H54 (cell line): ENCODE results near the gene EXOSC6.
"Not testable (repeated sequence)": the region's sequence is repeated elsewhere in the genome, so short reads cannot be mapped to it uniquely, and the experiment has no call there.

ENCODE experiments used
- DNase-seq: peaks from one replicate; pipeline ENCODE4 v3.0.0; 2011; ENCODE audit warnings: low spot score, mixed read lengths; ENCODE audit not compliant: insufficient read length
- FAIRE-seq: peaks from 3 replicates; lab custom pipeline; 2011; peaks lifted over from hg19 to GRCh38; lab: Jason Lieb, UNC
- POLR2A ChIP-seq: IDR thresholded peaks from 2 replicates; pipeline ENCODE4 v1.6.1; 2011; ENCODE audit warnings: low read depth, mild to moderate bottlenecking, low read length

Gene EXOSC6

GRCh38 chr16:70269471-70269870, 17.7 kb upstream of the EXOSC6 start:
- FAIRE-seq = no peak

GRCh38 chr16:70267922-70268321, 16.2 kb upstream of the EXOSC6 start:
- DNase-seq, FAIRE-seq: not testable (repeated sequence)

More at GRCh38 chr16:70269471-70269870, 17.7 kb upstream of the EXOSC6 start:
- no peak for TF ChIP-seq POLR2A
- DNase-seq = no peak

DNA sequence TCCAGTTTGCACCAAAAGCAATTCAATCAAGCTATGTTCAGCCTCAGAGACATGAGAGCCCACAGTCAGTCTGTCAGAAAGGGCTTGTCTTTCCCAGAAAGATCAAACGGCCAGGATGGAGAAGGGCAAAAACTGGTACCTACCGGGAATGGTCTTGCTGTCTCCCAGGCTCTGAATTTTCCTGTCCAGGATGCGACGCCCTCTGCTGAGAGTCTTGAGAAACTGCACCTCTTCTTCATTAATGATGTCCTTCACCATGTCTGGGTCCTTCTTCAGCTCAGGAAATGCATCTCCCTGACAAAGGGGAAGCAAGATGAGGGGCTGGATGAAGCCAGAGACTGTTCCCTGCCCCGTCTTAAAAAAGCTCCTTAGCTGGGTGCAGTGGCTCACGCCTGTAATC, 15.8 kb upstream of the EXOSC6 start:
- peak; percentile 45 for DNase-seq
- no peak for FAIRE-seq
- no peak for TF ChIP-seq POLR2A

GRCh38 chr16:70259903-70260302, 8.2 kb upstream of the EXOSC6 start:
- not testable (repeated sequence) for FAIRE-seq, DNase-seq

- DNase-seq = no peak
- no peak for FAIRE-seq
- no peak for TF ChIP-seq POLR2A
These were observed 7.2 kb upstream of the EXOSC6 start for GRCh38 chr16:70258946-70259345.

- DNase-seq = no peak
- no peak for FAIRE-seq
- TF ChIP-seq POLR2A = no peak
These were observed 6.3 kb upstream of the EXOSC6 start for GRCh38 chr16:70258065-70258464.

DNA sequence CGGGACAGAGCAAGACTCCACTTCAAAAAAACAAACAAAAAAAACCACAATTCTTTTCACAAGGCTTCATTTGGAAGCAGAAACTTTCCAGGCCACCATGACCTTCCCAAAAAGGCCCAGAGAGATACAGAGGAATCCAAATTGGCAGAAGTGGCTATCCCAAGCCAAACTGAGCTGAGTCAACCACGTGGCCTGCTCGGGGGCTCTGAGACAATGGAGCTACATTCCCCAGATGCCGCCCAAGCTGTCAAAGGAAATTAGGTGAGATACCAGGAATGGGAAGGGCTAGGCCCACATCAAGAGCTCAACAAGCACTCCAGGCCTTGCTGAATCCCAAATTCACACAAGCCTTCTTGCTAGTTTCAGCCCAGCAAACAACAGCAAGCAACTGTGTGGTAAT, 5.7 kb upstream of the EXOSC6 start:
- DNase-seq (no peak), FAIRE-seq (no peak)
- no peak for TF ChIP-seq POLR2A

GRCh38 chr16:70255574-70255973, 3.8 kb upstream of the EXOSC6 start:
- no peak for FAIRE-seq
- TF ChIP-seq POLR2A = no peak
- DNase-seq = no peak

DNA sequence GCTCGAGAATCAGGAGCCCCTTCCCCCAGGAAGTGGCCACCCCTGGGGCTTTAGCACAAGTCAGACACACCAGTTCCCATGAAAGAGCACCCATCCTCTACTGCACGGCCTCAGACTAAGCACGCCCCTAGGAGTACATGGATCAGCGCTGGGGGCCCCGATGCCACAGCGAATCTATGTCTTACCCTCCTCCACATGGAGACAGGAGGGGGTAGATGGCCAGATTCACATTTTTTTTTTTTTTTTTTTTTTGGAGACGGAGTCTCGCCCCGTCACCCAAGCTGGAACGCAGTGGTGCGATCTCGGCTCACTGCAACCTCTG, 3.2 kb upstream of the EXOSC6 start:
- TF ChIP-seq POLR2A = no peak
- DNase-seq = no peak
- FAIRE-seq = no peak

GRCh38 chr16:70254180-70254964, 2.6 kb upstream of the EXOSC6 start:
- TF ChIP-seq POLR2A = no peak
- FAIRE-seq (no peak), DNase-seq (no peak)

DNA sequence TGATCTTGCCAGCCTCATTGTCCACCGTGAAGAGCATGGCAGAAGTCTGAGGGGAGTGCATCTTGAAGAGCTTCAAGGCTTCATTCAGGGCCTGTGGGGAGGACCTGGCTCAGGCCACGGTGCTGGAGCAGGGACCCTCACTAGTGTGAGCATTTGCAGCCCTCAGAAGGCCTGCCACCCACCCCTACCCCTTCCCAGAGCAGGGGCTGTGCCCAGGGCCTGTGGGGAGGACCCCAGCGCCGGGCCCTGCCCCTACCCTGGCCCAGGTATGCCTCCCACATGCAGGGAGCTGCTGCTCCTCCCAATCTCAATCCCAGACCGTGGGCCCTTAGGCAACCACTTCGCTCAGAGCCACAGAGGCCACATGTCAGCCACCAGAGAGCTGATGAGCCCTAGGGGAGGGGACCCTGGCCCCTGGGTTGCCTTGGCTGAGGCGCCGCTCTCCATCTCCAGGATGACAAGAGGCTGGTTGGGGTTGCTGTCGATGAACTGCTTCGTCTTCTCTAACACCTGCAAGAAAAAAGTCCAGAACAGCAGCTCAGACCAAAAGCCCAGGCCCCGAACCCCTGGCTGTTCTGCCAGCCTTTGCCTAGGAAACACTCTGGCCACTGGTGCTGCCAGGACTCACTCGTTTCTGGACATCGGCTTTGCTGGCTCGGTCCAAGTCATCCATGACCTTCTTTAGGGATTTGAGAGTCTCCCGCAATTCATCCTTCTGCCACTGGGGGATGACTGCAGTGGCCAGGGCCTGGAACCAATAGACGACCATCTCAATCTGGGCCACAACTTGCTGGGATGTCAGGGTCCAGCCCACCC, 1.8 kb upstream of the EXOSC6 start:
- FAIRE-seq (no peak), DNase-seq (peak; percentile 40)
- TF ChIP-seq POLR2A = no peak

DNA sequence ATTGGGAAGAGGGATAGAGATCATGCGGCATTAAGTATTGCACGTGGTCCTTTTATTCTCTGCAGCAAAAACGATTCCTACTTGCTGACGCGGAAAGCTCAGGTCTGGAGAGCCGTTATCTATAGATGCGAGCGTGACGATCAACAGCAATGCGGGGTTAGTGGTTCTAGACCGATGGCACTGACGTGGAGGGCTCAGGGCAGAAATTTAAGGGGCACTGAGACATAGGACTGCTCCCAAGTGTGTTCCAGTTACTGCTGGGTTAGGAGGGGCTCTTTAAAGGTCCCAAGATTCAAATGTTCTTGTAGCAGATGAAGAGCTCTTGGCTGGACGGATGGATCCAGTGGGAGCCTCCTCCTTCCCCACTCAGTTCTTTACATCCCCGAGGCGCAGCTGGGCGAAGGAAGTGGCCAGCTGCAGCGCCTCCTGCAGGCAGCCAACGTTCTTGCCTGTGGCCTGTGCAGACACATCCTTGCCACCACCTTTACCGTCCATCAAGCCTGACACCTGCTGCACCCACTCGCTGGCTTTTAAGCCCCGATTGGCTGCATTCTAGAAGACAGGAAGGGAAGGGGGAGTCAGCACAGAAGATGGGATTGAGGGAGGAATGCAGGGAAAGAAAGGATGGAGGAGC, 732 bp upstream of the EXOSC6 start:
- TF ChIP-seq POLR2A = no peak
- FAIRE-seq (no peak), DNase-seq (peak; percentile 33)

GRCh38 chr16:70250748-70251628, 752 bp downstream of the EXOSC6 start:
- peak; percentile 49 for DNase-seq

GRCh38 chr16:70249697-70250096, 2.0 kb downstream of the EXOSC6 start:
- not testable (repeated sequence) for DNase-seq

More at GRCh38 chr16:70250748-70251628, 752 bp downstream of the EXOSC6 start:
- no peak for FAIRE-seq
- no peak for TF ChIP-seq POLR2A

DNA sequence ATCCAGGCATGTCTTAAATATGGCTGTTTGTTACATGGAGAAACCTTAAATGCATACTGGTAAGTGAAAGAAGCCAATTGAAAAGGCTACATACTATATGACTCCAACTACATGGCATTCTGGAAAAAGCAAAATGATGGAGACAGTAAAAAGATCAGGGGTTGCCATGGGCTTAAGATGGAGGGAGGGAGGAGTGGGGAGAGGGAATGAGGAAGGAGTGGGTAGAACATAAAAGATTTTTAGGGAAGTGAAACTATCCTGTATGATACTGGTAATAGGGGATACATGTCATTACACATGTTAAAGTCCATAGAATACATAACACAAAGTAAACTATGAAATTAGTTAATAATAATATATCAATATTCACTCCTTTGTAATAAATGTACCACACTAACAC, 13.0 kb downstream of the EXOSC6 start:
- not testable (repeated sequence) for DNase-seq, FAIRE-seq

More at GRCh38 chr16:70249697-70250096, 2.0 kb downstream of the EXOSC6 start:
- not testable (repeated sequence) for FAIRE-seq

DNA sequence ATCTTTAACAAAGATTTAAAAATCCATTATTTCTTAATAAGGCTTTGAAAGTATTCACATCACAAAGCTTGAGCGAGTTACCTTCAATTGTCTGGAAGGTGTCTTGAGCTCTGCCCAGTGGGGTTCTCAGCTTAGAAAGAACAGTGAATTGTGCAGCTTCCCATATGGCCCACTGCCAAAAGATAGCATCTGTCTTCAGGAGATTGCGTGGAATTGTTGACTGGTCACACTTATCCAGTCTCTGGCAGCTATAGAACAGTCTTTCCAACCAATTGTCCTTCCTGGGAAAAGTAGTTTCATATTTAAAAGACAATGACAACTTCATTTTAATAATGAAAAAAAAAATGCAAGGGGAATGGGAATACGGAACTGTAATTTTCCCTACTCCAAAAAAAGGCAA, 19.9 kb downstream of the EXOSC6 start:
- FAIRE-seq = not testable (repeated sequence)

GRCh38 chr16:70226024-70226423, 25.7 kb downstream of the EXOSC6 start:
- not testable (repeated sequence) for FAIRE-seq, DNase-seq

More for the DNA sequence above, 19.9 kb downstream of the EXOSC6 start:
- not testable (repeated sequence) for DNase-seq

DNA sequence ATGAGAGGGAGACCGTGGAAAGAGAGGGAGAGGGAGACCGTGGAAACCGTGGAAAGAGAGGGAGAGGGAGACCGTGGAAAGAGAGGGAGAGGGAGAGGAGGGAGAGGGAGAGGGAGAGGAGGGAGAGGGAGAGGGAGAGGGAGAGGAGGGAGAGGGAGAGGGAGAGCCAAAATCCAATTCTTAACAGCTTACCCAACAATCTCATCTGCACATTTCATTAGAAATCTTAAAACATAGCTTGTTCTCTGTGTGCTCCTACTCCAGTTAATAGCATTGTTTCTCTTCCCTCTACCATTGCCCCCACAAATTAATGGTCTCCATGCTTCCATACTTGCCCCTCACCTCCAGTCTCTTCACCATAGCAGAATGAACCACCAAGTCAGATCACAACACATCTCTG, 26.3 kb downstream of the EXOSC6 start:
- FAIRE-seq, DNase-seq: not testable (repeated sequence)
